SH-SY5Y (cell line): ENCODE data around the gene DBN1.

Source experiments
- GATA2 ChIP-seq: IDR thresholded peaks from 2 replicates; pipeline ENCODE4 v1.6.1; 2011; ENCODE audit warnings: mild to moderate bottlenecking, low read depth, low read length
- GATA3 ChIP-seq: IDR thresholded peaks from 2 replicates; pipeline ENCODE4 v1.6.1; 2011; ENCODE audit warnings: low read depth, mild to moderate bottlenecking, low read length, moderate library complexity

DNA sequence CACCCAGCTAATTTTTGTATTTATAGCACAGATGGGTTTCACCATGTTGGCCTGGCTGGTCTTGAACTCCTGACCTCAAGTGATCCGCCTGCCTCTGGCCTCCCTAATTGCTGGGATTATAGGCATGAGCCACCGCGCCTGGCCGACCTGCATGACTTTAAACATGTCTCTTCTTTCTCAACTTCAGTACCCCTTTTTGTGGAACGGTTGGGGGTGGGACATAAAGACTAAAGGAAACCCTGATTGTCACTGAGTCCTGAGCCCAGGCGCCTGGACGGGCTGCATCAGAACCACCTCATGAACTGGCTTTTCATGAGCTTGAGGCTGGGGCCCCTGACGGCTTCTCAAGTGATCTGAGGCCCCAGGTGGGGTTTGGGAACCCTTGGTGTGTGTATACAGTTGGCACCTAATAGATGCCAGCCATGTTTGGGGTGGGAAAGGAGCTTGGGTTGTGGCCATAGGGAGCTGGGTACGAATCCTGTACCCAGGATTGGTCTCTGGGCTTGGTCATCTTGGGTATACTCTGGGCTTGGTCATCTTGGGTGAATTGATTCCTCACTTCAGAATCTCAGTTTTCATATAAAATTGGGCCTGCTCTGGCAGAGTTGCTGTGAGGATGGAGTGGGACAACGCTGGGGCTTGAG, 44.7 kb downstream of the DBN1 start:
- TF ChIP-seq GATA2 (no peak), GATA3 (no peak)
